Melanocyte of skin (primary cell): ENCODE results near the gene DDX39A. TPM values are rescaled to one million over a fixed set of nuclear protein-coding genes. Genes with fewer than 3 reads are reported as not detected.

Experiments used
- total RNA-seq, 2 donors: library from RNA; depleted of rRNA; stranded (reverse); fragments of >200 nt; gene quantifications; 2 replicates each; pipeline ENCODE4 v1.2.3, GENCODE V29; 2012

Gene DDX39A
- total RNA-seq, result 100 to 1,000 TPM in 1 of 2 donors, 10 to 100 TPM in 1; 95.3 to 170 TPM

GRCh38 chr19:14419106-14419813, at the start of gene DDX39A:
DDX39A (minus strand) TSS chr19:14419341; CDS start chr19:14413220, 6,121 bp downstream.

GRCh38 chr19:14432791-14433553, 13.8 kb upstream of the DDX39A start, which contains the start of gene PKN1:
PKN1 (plus strand) TSS chr19:14433306; CDS start chr19:14433522, 216 bp downstream.

Other genes with a start within 250 kb of the DDX39A start
- gene ADGRL1, start 213.2 kb downstream of the DDX39A start, total RNA-seq, result 1 to 10 TPM; 2.7 to 5.2 TPM
- 10 to 100 TPM; 20.0 to 36.0 TPM for gene ADGRE5, start 37.9 kb downstream of the DDX39A start, total RNA-seq
- 10 to 100 TPM; 85.7 to 93.9 TPM for gene PKN1, start 14.0 kb upstream of the DDX39A start, total RNA-seq
- gene PTGER1, start 56.0 kb upstream of the DDX39A start, total RNA-seq, result under 1 TPM in 1 of 2 donors, not detected in 1; 0.33 TPM
- gene GIPC1, start 76.8 kb upstream of the DDX39A start, total RNA-seq, result 100 to 1,000 TPM; 151 to 208 TPM
- gene DNAJB1, start 99.1 kb upstream of the DDX39A start, total RNA-seq, result 100 to 1,000 TPM in 1 of 2 donors, 10 to 100 TPM in 1; 84.0 to 131 TPM
- 10 to 100 TPM; 77.6 to 78.5 TPM for gene TECR, start 110.3 kb upstream of the DDX39A start, total RNA-seq
- gene NDUFB7, start 152.7 kb upstream of the DDX39A start, total RNA-seq, result 100 to 1,000 TPM; 273 to 333 TPM
- under 1 TPM; under 0.01 to 0.34 TPM for gene CLEC17A, start 163.7 kb upstream of the DDX39A start, total RNA-seq